Panc1 (cell line): ENCODE results near the gene AHSG. TPM values are rescaled to one million over a fixed set of nuclear protein-coding genes. Genes with fewer than 3 reads are reported as not detected.
A peak's percentile ranks its signal among the peaks of the same experiment; 100 is the strongest.

ENCODE experiments used
- ATAC-seq: fragments of 200-7000 bp; cut with Tn5 transposase; 2 replicates; pipeline ENCODE4 v1.9.1; 2020; ENCODE audit warnings: mild to moderate bottlenecking, moderate library complexity
- BruUV-seq: library from RNA; stranded (reverse); fragments of 400-500 nt; replicated peaks from 2 replicates; lab custom pipeline; 2021; lab: Mats Ljungman, UMichigan
- CTCF ChIA-PET: fragments of 300-600 bp; sonication (Branson Sonifier 250); formaldehyde crosslinking; loops from one replicate; lab custom pipeline; 2022; ENCODE audit warnings: antibody characterized with exemption; lab: Charles Lee
- POLR2A ChIA-PET: fragments of 300-600 bp; sonication (Branson Sonifier 250); formaldehyde crosslinking; loops from one replicate; lab custom pipeline; 2022; ENCODE audit warnings: antibody characterized with exemption; lab: Charles Lee
- DNase-seq: peaks from one replicate; pipeline ENCODE4 v3.0.0-alpha.2; 2010; ENCODE audit warnings: low read depth, low spot score
- H3K27ac ChIP-seq: 2 replicates; pipeline ENCODE4 v1.5.1; 2011; ENCODE audit warnings: mild to moderate bottlenecking, low read length, inconsistent platforms
- H3K27me3 ChIP-seq: fragments of 200-500 bp; sonication (Bioruptor generic); 2 replicates; pipeline ENCODE4 v1.6.0; 2014; ENCODE audit warnings: low read length, inconsistent platforms; ENCODE audit not compliant: control insufficient read depth, insufficient read depth
- H3K36me3 ChIP-seq: fragments of 200-500 bp; sonication (Bioruptor generic); 2 replicates; pipeline ENCODE4 v1.5.1; 2014; ENCODE audit warnings: inconsistent platforms, mild to moderate bottlenecking, low read length, moderate library complexity; ENCODE audit not compliant: control insufficient read depth, insufficient read depth
- H3K4me1 ChIP-seq: 2 replicates; pipeline ENCODE4 v1.5.1; 2011; ENCODE audit warnings: inconsistent platforms, mild to moderate bottlenecking, low read length, moderate library complexity; ENCODE audit not compliant: control insufficient read depth, insufficient read depth
- H3K4me3 ChIP-seq, 2 experiments: 2 replicates each; pipeline ENCODE4 v1.5.1; 2011 to 2012; ENCODE audit warnings: low read depth in 2 of 2, low read length in 2 of 2, mild to moderate bottlenecking in 2 of 2, inconsistent platforms in 1 of 2, moderate library complexity in 1 of 2
- H3K9me3 ChIP-seq: fragments of 200-500 bp; sonication (Bioruptor generic); 2 replicates; pipeline ENCODE4 v1.5.1; 2014; ENCODE audit warnings: low read depth, mild to moderate bottlenecking, inconsistent platforms, low read length, moderate library complexity; ENCODE audit not compliant: control insufficient read depth, insufficient read depth
- POLR2AphosphoS5 ChIP-seq: IDR thresholded peaks from 2 replicates; pipeline ENCODE4 v1.6.1; 2012; ENCODE audit warnings: mild to moderate bottlenecking, low read depth, low read length, moderate library complexity
- SIN3A ChIP-seq: IDR thresholded peaks from 2 replicates; pipeline ENCODE4 v1.6.1; 2012; ENCODE audit warnings: low read depth, mild to moderate bottlenecking, low read length, moderate library complexity, borderline replicate concordance; ENCODE audit not compliant: insufficient read depth
- TCF7L2 ChIP-seq: IDR thresholded peaks from 2 replicates; pipeline ENCODE4 v1.6.1; 2011; ENCODE audit warnings: mild to moderate bottlenecking, low read depth, low read length, inconsistent platforms
- in situ Hi-C: cut with HindIII; loops from 2 replicates; pipeline ENCODE4 v1.10.0; 2016; ENCODE audit warnings: low sequenced_read_pairs, low pct_unique_long_range_greater_than_20kb
- intact Hi-C: fragments of 100-400 bp; cut with micrococcal nuclease; formaldehyde crosslinking; loops from one replicate; pipeline ENCODE4 v1.10.0; 2022; ENCODE audit not compliant: unreplicated experiment
- total RNA-seq: library from RNA; stranded (reverse); gene quantifications from one replicate; pipeline ENCODE4 v1.2.1, GENCODE V29; 2021; ENCODE audit not compliant: unreplicated experiment
- TF ChIP-seq, protein P1 (sequence below), 2 experiments: IDR thresholded peaks; 2 replicates each; pipeline ENCODE4 v1.6.1; 2011 to 2012; ENCODE audit warnings: low read depth in 2 of 2, control low read depth in 1 of 2, low read length in 1 of 2, mild to moderate bottlenecking in 1 of 2, moderate library complexity in 1 of 2; ENCODE audit not compliant: insufficient read depth in 1 of 2
- TF ChIP-seq, protein P2 (sequence below): fragments of 450-650 bp; IDR thresholded peaks from 2 replicates; pipeline ENCODE4 v1.5.1; 2017; ENCODE audit warnings: mild to moderate bottlenecking

The AHSG gene
- total RNA-seq, 1 experiment from 2014 or later: 0.85 TPM

DNA sequence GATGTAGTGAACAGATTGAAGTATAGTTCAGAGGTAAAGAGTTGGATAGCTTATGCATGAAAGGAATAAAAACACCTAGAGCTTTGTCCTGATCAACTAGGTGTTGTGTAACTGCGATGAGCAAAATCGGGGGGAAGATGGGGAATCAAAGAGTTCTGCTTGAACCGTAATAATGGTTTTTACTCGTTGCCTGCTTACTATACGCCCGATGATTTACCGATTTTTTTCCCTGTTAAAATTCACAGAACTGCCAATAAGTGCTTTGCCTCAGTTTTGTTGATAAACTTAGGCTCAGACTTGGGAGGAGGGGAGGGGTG, 43.1 kb upstream of the AHSG start:
- H3K27me3 ChIP-seq: no peaks in the 10 kb centered on the region
- intact Hi-C loops (no loop called here), in situ Hi-C loops (no loop called here)
- H3K9me3 ChIP-seq: no peaks in the 10 kb centered on the region
- ChIA-PET CTCF (interaction anchor here (0.9 to 1.2 kb wide), 3 partner anchors 29 to 47 kb away, joined by 3 to 4 read pairs (median 3); no protein-coding TSS in a partner anchor), POLR2A (interaction anchor here (0.6 to 1.3 kb wide), 5 partner anchors 47 to 1620 kb away, joined by 3 to 10 read pairs (median 4); partner anchors contain the start of gene EIF4A2)
- H3K36me3 ChIP-seq: peaks cover 33% of the 10 kb centered on the region
- BruUV-seq: TSS peak; percentile 94
- H3K4me1 ChIP-seq: peaks cover 15% of the 10 kb centered on the region
- ATAC-seq (no peak), DNase-seq (no peak)
- peak overlapping the region; percentile 81 to 87 for H3K4me3 ChIP-seq
- peak overlapping the region; percentile 85 for H3K27ac ChIP-seq
- 0 out of 2 replicates have a peak, but pooled peaks have one; percentile 3 for TF ChIP-seq TCF7L2
- TF ChIP-seq, protein P1, sequence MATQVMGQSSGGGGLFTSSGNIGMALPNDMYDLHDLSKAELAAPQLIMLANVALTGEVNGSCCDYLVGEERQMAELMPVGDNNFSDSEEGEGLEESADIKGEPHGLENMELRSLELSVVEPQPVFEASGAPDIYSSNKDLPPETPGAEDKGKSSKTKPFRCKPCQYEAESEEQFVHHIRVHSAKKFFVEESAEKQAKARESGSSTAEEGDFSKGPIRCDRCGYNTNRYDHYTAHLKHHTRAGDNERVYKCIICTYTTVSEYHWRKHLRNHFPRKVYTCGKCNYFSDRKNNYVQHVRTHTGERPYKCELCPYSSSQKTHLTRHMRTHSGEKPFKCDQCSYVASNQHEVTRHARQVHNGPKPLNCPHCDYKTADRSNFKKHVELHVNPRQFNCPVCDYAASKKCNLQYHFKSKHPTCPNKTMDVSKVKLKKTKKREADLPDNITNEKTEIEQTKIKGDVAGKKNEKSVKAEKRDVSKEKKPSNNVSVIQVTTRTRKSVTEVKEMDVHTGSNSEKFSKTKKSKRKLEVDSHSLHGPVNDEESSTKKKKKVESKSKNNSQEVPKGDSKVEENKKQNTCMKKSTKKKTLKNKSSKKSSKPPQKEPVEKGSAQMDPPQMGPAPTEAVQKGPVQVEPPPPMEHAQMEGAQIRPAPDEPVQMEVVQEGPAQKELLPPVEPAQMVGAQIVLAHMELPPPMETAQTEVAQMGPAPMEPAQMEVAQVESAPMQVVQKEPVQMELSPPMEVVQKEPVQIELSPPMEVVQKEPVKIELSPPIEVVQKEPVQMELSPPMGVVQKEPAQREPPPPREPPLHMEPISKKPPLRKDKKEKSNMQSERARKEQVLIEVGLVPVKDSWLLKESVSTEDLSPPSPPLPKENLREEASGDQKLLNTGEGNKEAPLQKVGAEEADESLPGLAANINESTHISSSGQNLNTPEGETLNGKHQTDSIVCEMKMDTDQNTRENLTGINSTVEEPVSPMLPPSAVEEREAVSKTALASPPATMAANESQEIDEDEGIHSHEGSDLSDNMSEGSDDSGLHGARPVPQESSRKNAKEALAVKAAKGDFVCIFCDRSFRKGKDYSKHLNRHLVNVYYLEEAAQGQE (IDR thresholded peaks at IDR 0.05; ENCODE audit: insufficient read depth in 1 of 2, low read depth in 2 of 2, low read length in 1 of 2): no peak

DNA sequence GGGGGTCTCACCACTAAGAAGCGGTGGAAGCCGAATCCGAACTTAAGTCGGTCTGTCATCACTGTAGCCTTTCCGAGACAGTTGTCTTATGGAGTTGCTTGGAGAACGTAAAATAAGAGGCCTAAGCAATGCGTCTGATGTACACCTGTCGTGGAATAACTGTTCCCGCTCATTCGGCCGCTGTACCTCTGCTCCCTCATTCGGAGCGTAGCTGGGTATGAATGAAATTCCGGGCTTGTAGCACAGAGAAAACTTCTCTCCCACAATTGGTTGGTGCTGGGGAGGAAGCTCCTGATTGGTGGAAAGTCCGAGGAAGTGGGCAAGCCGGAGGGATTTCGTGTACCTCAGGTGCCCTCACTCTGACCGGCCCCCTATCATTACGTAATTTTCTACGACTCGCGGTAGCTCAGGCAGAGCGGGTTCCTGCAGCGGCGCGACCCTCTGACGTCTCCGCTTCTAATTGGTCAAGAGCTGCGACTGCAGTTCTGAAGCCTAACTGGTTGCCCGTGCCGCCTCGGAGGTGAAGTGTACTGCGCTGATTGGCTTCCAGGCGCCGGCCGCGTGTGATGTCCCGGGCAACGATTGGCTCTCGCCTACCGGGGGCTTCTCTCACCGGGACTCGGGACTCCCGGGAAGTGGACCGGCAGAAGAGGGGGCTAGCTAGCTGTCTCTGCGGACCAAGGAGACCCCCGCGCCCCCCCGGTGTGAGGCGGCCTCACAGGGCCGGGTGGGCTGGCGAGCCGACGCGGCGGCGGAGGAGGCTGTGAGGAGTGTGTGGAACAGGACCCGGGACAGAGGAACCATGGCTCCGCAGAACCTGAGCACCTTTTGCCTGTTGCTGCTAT, 42.5 kb upstream of the AHSG start, which contains the start of gene DNAJB11:
TSS of gene DNAJB11 (plus strand) at position 625 of the 845 bp plus-strand sequence. CDS start at position 803, 178 bp downstream.
- intact Hi-C loops: no loop called here

More for the DNA sequence above, 42.5 kb upstream of the AHSG start, which contains the start of gene DNAJB11:
- POLR2A ChIA-PET: interaction anchor here (0.6 to 1.3 kb wide), 7 partner anchors 11 to 1619 kb away, joined by 3 to 10 read pairs (median 4); partner anchors contain the start of genes EIF4A2 and TRA2B
- ATAC-seq (peak; percentile 93), DNase-seq (peak; percentile 98)
- Histone ChIP-seq H3K27me3 (no peaks in the 10 kb centered on the region), H3K4me3 (peak within 1 kb of the TSS; percentile 87 to 94), H3K27ac (peak within 1 kb of the TSS; percentile 85), H3K36me3 (peaks cover 38% of the 10 kb centered on the region), H3K4me1 (peaks cover 15% of the 10 kb centered on the region), H3K9me3 (no peaks in the 10 kb centered on the region)
- no TSS peak for BruUV-seq
- 0 out of 2 replicates have a peak, but pooled peaks have one; percentile 66 for TF ChIP-seq SIN3A
- TF ChIP-seq, protein P1 (IDR thresholded peaks at IDR 0.05; ENCODE audit: insufficient read depth in 1 of 2, low read depth in 2 of 2, low read length in 1 of 2): peak in 1 of 2 experiments; percentile 22; a peak in 1 of 4 replicates
- no peak for TF ChIP-seq TCF7L2
- peak; percentile 83 for TF ChIP-seq POLR2AphosphoS5
- TF ChIP-seq, protein P2, sequence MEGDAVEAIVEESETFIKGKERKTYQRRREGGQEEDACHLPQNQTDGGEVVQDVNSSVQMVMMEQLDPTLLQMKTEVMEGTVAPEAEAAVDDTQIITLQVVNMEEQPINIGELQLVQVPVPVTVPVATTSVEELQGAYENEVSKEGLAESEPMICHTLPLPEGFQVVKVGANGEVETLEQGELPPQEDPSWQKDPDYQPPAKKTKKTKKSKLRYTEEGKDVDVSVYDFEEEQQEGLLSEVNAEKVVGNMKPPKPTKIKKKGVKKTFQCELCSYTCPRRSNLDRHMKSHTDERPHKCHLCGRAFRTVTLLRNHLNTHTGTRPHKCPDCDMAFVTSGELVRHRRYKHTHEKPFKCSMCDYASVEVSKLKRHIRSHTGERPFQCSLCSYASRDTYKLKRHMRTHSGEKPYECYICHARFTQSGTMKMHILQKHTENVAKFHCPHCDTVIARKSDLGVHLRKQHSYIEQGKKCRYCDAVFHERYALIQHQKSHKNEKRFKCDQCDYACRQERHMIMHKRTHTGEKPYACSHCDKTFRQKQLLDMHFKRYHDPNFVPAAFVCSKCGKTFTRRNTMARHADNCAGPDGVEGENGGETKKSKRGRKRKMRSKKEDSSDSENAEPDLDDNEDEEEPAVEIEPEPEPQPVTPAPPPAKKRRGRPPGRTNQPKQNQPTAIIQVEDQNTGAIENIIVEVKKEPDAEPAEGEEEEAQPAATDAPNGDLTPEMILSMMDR: no peak
- in situ Hi-C loops: no loop called here
- CTCF ChIA-PET: interaction anchor here (0.9 to 1.2 kb wide), 3 partner anchors 30 to 47 kb away, joined by 3 to 4 read pairs (median 3); no protein-coding TSS in a partner anchor
